GM21619 (cell line): ENCODE measurements around the gene RGS3.

Source experiments
- ATAC-seq: cut with Tn5 transposase; IDR thresholded peaks from one replicate; pipeline ENCODE4 v1.9.1; 2021; ENCODE audit not compliant: unreplicated experiment

The RGS3 gene

GRCh38 chr9:113464286-113464660 is 746 bp downstream of the RGS3 start:
- ATAC-seq = no peak

GRCh38 chr9:113465599-113466140 is 2.1 kb downstream of the RGS3 start:
- no peak for ATAC-seq

GRCh38 chr9:113467183-113467582 is 3.7 kb downstream of the RGS3 start:
- no peak for ATAC-seq

GRCh38 chr9:113468716-113469448 is 5.4 kb downstream of the RGS3 start:
- ATAC-seq = no peak

GRCh38 chr9:113471143-113471542 is 7.6 kb downstream of the RGS3 start:
- ATAC-seq = no peak

GRCh38 chr9:113471566-113471965 is 8.0 kb downstream of the RGS3 start:
- ATAC-seq = no peak

GRCh38 chr9:113472199-113472598 is 8.7 kb downstream of the RGS3 start:
- no peak for ATAC-seq

GRCh38 chr9:113474360-113475028 is 11.0 kb downstream of the RGS3 start:
- no peak for ATAC-seq

- no peak for ATAC-seq
These were observed 11.5 kb downstream of the RGS3 start for GRCh38 chr9:113475031-113475430.

GRCh38 chr9:113475992-113476391 is 12.5 kb downstream of the RGS3 start:
- no peak for ATAC-seq

GRCh38 chr9:113476511-113476916 is 13.0 kb downstream of the RGS3 start:
- no peak for ATAC-seq

- no peak for ATAC-seq
These were observed 13.5 kb downstream of the RGS3 start for GRCh38 chr9:113477058-113477457.

- ATAC-seq = no peak
These were observed 14.1 kb downstream of the RGS3 start for GRCh38 chr9:113477661-113478060.

- no peak for ATAC-seq
These were observed 15.7 kb downstream of the RGS3 start for GRCh38 chr9:113479174-113479621.

GRCh38 chr9:113480612-113481011 is 17.1 kb downstream of the RGS3 start:
- ATAC-seq = no peak

GRCh38 chr9:113481176-113481787 is 17.8 kb downstream of the RGS3 start:
- ATAC-seq = no peak

- ATAC-seq = no peak
These were observed 18.8 kb downstream of the RGS3 start for GRCh38 chr9:113482341-113482740.

- no peak for ATAC-seq
These were observed 19.6 kb downstream of the RGS3 start for GRCh38 chr9:113482991-113483675.

- ATAC-seq = no peak
These were observed 20.2 kb downstream of the RGS3 start for GRCh38 chr9:113483676-113484257.

GRCh38 chr9:113484258-113484730 is 20.8 kb downstream of the RGS3 start:
- no peak for ATAC-seq

GRCh38 chr9:113485761-113486115 is 22.2 kb downstream of the RGS3 start:
- ATAC-seq = no peak
